ENCODE results near the gene SIK3.

Gene SIK3

GRCh38 chr11:116857316-116857715 is 240.9 kb downstream of the SIK3 start:
- DNase-seq: no peak

GRCh38 chr11:116856423-116856822 is 241.8 kb downstream of the SIK3 start:
- no peak for DNase-seq

GRCh38 chr11:116855413-116855812 is 242.8 kb downstream of the SIK3 start:
- DNase-seq: no peak

- peak; percentile 42 for DNase-seq
These were observed 244.7 kb downstream of the SIK3 start for GRCh38 chr11:116853461-116854073.

- no peak for DNase-seq
These were observed 245.8 kb downstream of the SIK3 start for GRCh38 chr11:116852261-116853031.

GRCh38 chr11:116851626-116852025 is 246.6 kb downstream of the SIK3 start:
- peak; percentile 55 for DNase-seq

- DNase-seq: no peak
These were observed 248.7 kb downstream of the SIK3 start for GRCh38 chr11:116849486-116849885.

- no peak for DNase-seq
These were observed 249.2 kb downstream of the SIK3 start for GRCh38 chr11:116849060-116849459.

GRCh38 chr11:116847612-116848011 is 250.6 kb downstream of the SIK3 start:
- DNase-seq: no peak

- no peak for DNase-seq
These were observed 253.5 kb downstream of the SIK3 start for GRCh38 chr11:116844722-116845121.

GRCh38 chr11:116843661-116844060 is 254.6 kb downstream of the SIK3 start:
- DNase-seq: no peak

GRCh38 chr11:116842909-116843308 is 255.3 kb downstream of the SIK3 start:
- DNase-seq: no peak

- no peak for DNase-seq
These were observed 256.1 kb downstream of the SIK3 start for GRCh38 chr11:116842117-116842516.

GRCh38 chr11:116840746-116841296 is 257.4 kb downstream of the SIK3 start:
- DNase-seq: no peak

GRCh38 chr11:116840224-116840745 is 257.9 kb downstream of the SIK3 start:
- DNase-seq: no peak

GRCh38 chr11:116838321-116839084 is 259.7 kb downstream of the SIK3 start:
- no peak for DNase-seq

GRCh38 chr11:116837231-116838091 is 260.8 kb downstream of the SIK3 start, which contains the start of gene APOA1:
Gene APOA1, minus strand, starts transcription at chr11:116837622. Its CDS starts 235 bp downstream, at chr11:116837387.
- DNase-seq: no peak

GRCh38 chr11:116836632-116836991 is 261.6 kb downstream of the SIK3 start:
- no peak for DNase-seq

GRCh38 chr11:116835791-116836631 is 262.2 kb downstream of the SIK3 start:
- DNase-seq: peak; percentile 78

GRCh38 chr11:116835042-116835772 is 263.0 kb downstream of the SIK3 start:
- no peak for DNase-seq

Data from activated CD8-positive, alpha-beta memory T cell treated with anti-CD3 and anti-CD28 coated beads, Interleukin-2, amount 50 U/mL, for 4 hours (primary cell).